22Rv1 (cell line): Measurements from ENCODE around the gene OR1K1.

Source experiments
- CTCF ChIP-seq: fragments of 450-650 bp; IDR thresholded peaks from 2 replicates; pipeline ENCODE4 v1.5.1; 2017; ENCODE audit warnings: mild to moderate bottlenecking
- ZFX ChIP-seq: fragments of 450-650 bp; IDR thresholded peaks from 2 replicates; pipeline ENCODE4 v1.6.1; 2017; ENCODE audit warnings: antibody characterized with exemption, borderline replicate concordance

- TF ChIP-seq CTCF (no peak), ZFX (no peak)
Observed at GRCh38 chr9:122819326-122819725, 19.4 kb downstream of the OR1K1 start.
